PC-9 (cell line): ENCODE results near the gene CCNB1.
"Not testable (repeated sequence)": the region's sequence is repeated elsewhere in the genome, so short reads cannot be mapped to it uniquely, and the experiment has no call there.

Experiments
- EZH2 ChIP-seq: fragments of 200-600 bp; sonication (generic); IDR thresholded peaks from 2 replicates; pipeline ENCODE4 v1.8.0; 2017; ENCODE audit warnings: antibody characterized with exemption, low read depth
- TF ChIP-seq, protein P1 (sequence below): fragments of 200-600 bp; sonication (generic); conservative IDR thresholded peaks from 2 replicates; pipeline ENCODE4 v1.6.1; 2017; ENCODE audit warnings: mixed run types, antibody characterized with exemption, mild to moderate bottlenecking, moderate library complexity

DNA sequence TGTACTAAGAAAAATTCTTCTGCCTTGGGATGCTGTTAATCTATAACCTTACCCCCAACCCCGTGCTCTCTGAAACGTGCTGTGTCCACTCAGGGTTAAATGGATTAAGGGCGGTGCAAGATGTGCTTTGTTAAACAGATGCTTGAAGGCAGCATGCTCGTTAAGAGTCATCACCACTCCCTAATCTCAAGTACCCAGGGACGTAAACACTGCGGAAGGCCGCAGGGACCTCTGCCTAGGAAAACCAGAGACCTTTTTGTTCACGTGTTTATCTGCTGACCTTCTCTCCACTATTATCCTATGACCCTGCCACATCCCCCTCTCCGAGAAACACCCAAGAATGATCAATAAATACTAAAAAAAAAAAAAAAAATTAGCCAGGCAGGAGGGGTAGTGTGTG is 53.9 kb downstream of the CCNB1 start:
- TF ChIP-seq EZH2: not testable (repeated sequence)
- TF ChIP-seq, protein P1, sequence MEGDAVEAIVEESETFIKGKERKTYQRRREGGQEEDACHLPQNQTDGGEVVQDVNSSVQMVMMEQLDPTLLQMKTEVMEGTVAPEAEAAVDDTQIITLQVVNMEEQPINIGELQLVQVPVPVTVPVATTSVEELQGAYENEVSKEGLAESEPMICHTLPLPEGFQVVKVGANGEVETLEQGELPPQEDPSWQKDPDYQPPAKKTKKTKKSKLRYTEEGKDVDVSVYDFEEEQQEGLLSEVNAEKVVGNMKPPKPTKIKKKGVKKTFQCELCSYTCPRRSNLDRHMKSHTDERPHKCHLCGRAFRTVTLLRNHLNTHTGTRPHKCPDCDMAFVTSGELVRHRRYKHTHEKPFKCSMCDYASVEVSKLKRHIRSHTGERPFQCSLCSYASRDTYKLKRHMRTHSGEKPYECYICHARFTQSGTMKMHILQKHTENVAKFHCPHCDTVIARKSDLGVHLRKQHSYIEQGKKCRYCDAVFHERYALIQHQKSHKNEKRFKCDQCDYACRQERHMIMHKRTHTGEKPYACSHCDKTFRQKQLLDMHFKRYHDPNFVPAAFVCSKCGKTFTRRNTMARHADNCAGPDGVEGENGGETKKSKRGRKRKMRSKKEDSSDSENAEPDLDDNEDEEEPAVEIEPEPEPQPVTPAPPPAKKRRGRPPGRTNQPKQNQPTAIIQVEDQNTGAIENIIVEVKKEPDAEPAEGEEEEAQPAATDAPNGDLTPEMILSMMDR: not testable (repeated sequence)
